Testis (tissue), 3 donors: ENCODE results near the gene NUP214. TPM values are rescaled to one million over a fixed set of nuclear protein-coding genes. Genes with fewer than 3 reads are reported as not detected.

ENCODE experiments used
- DNase-seq: peaks from one replicate; pipeline ENCODE4 v3.0.0-alpha.2; 2019
- H3K27ac ChIP-seq, 2 donors: fragments of 200-600 bp; sonication (generic); one replicate each; pipeline ENCODE4 v1.5.1; 2019
- H3K27me3 ChIP-seq: fragments of 200-600 bp; sonication (generic); one replicate; pipeline ENCODE4 v1.5.1; 2019
- H3K36me3 ChIP-seq: fragments of 200-600 bp; sonication (generic); one replicate; pipeline ENCODE4 v1.5.1; 2017; ENCODE audit warnings: low read depth; ENCODE audit errors: missing control alignments
- H3K4me1 ChIP-seq: fragments of 200-600 bp; sonication (generic); one replicate; pipeline ENCODE4 v1.5.1; 2019
- H3K4me3 ChIP-seq, 2 donors: fragments of 200-600 bp; sonication (generic); one replicate each; pipeline ENCODE4 v1.5.1; 2017 to 2019
- H3K9me3 ChIP-seq: fragments of 200-600 bp; sonication (generic); one replicate; pipeline ENCODE4 v1.5.1; 2017
- CTCF ChIP-seq, 3 experiments: fragments of 450-650 bp in 2 of 3; fragments of 200-600 bp in 1 of 3; sonication (generic) in 1 of 3; IDR thresholded peaks; one replicate each; pipeline ENCODE4 v1.5.1; 2016 to 2019; ENCODE audit warnings: antibody characterized with exemption in 3 of 3, mild to moderate bottlenecking in 2 of 3, moderate library complexity in 1 of 3
- POLR2A ChIP-seq: fragments of 450-650 bp; IDR thresholded peaks from one replicate; pipeline ENCODE4 v1.6.1; 2017; ENCODE audit warnings: antibody characterized with exemption, mild to moderate bottlenecking, moderate library complexity
- WGBS, 2 donors: methylation state at CpG; one replicate each; pipeline ENCODE4 v1.1.5; 2018; 5-methylcytosine and 5-hydroxymethylcytosine counted together
- intact Hi-C: fragments of 100-400 bp; cut with DNase I; formaldehyde crosslinking; loops from one replicate; pipeline ENCODE4 v1.15.1; 2023; ENCODE audit warnings: low total_unique reads
- polyA plus RNA-seq: library from polyadenylated mRNA; stranded (reverse); fragments of 350-450 nt; fragmentation: Illumina TruSeq; extraction: RNeasy Lipid Tissue Mini Kit (QIAGEN cat#74804); gene quantifications from one replicate; pipeline ENCODE4 v1.2.3, GENCODE V29; 2014; ENCODE audit warnings: low read depth, low replicate concordance; ENCODE audit not compliant: insufficient read depth
- total RNA-seq, 2 donors: library from RNA; depleted of rRNA; stranded (reverse); fragments of >200 nt; gene quantifications; one replicate each; pipeline ENCODE4 v1.2.3, GENCODE V29; 2016

Gene NUP214
- total and polyA plus RNA-seq, 3 donors from 2014 or later = 190 to 250 (median 237) TPM

GRCh38 chr9:131216806-131217205 lies 91.4 kb downstream of the NUP214 start:
- H3K27ac ChIP-seq = no peak overlapping the region
- no peaks in the 10 kb centered on the region for H3K36me3 ChIP-seq
- H3K9me3 ChIP-seq = no peaks in the 10 kb centered on the region

GRCh38 chr9:131217331-131218031 lies 92.1 kb downstream of the NUP214 start:
- Histone ChIP-seq H3K4me1 (peaks cover 15% of the 10 kb centered on the region), H3K9me3 (no peaks in the 10 kb centered on the region), H3K27me3 (no peaks in the 10 kb centered on the region), H3K4me3 (no peak overlapping the region), H3K36me3 (no peaks in the 10 kb centered on the region), H3K27ac (no peak overlapping the region)
- no peak for DNase-seq
- 77 to 81% methylated on average over 6 of the region's 6 CpGs for WGBS, 2 donors
- intact Hi-C loops = no loop called here
- TF ChIP-seq CTCF (IDR thresholded peaks at IDR 0.05) (no peak), POLR2A (no peak)

More at GRCh38 chr9:131216806-131217205, 91.4 kb downstream of the NUP214 start:
- no peak for TF ChIP-seq CTCF (IDR thresholded peaks at IDR 0.05)
- no peak for TF ChIP-seq POLR2A
- Histone ChIP-seq H3K27me3 (no peaks in the 10 kb centered on the region), H3K4me1 (peaks cover 15% of the 10 kb centered on the region), H3K4me3 (no peak overlapping the region)
- DNase-seq = no peak
- WGBS, 2 donors = 80 to 83% methylated on average over 4 of the region's 4 CpGs
- intact Hi-C loops = no loop called here

GRCh38 chr9:131218370-131218769 lies 93.0 kb downstream of the NUP214 start:
- peaks cover 15% of the 10 kb centered on the region for H3K4me1 ChIP-seq
- no peaks in the 10 kb centered on the region for H3K27me3 ChIP-seq
- no peaks in the 10 kb centered on the region for H3K36me3 ChIP-seq
- no peaks in the 10 kb centered on the region for H3K9me3 ChIP-seq
- no peak for TF ChIP-seq CTCF (IDR thresholded peaks at IDR 0.05)
- no peak for TF ChIP-seq POLR2A
- H3K4me3 ChIP-seq = no peak overlapping the region
- intact Hi-C loops = no loop called here
- H3K27ac ChIP-seq = no peak overlapping the region
- no peak for DNase-seq
- 59 to 73% methylated on average over 5 of the region's 5 CpGs for WGBS, 2 donors

GRCh38 chr9:131220485-131220884 lies 95.1 kb downstream of the NUP214 start:
- peaks cover 7% of the 10 kb centered on the region for H3K4me1 ChIP-seq
- intact Hi-C loops = no loop called here
- H3K9me3 ChIP-seq = no peaks in the 10 kb centered on the region
- H3K27ac ChIP-seq = no peak overlapping the region
- no peak for DNase-seq
- TF ChIP-seq POLR2A (no peak), CTCF (IDR thresholded peaks at IDR 0.05) (no peak)
- WGBS, 2 donors = 51 to 69% methylated on average over 2 of the region's 2 CpGs
- H3K4me3 ChIP-seq = no peak overlapping the region
- no peaks in the 10 kb centered on the region for H3K36me3 ChIP-seq
- no peaks in the 10 kb centered on the region for H3K27me3 ChIP-seq

GRCh38 chr9:131222460-131222859 lies 97.1 kb downstream of the NUP214 start:
- Histone ChIP-seq H3K4me3 (no peak overlapping the region), H3K9me3 (no peaks in the 10 kb centered on the region), H3K27me3 (no peaks in the 10 kb centered on the region), H3K27ac (no peak overlapping the region), H3K4me1 (peaks cover 9% of the 10 kb centered on the region), H3K36me3 (no peaks in the 10 kb centered on the region)
- DNase-seq = no peak
- intact Hi-C loops = no loop called here
- TF ChIP-seq CTCF (IDR thresholded peaks at IDR 0.05) (no peak), POLR2A (no peak)
- 94 to 99% methylated on average over 6 of the region's 6 CpGs for WGBS, 2 donors
